Gastroesophageal sphincter (tissue), 3 donors: ENCODE measurements around the gene TRMT61A.

Experiments
- CTCF ChIP-seq, 4 experiments: fragments of 200-600 bp in 2 of 4; fragments of 450-650 bp in 2 of 4; sonication (generic) in 1 of 4; IDR thresholded peaks; one replicate each; pipeline ENCODE4 v1.5.1; 2017 to 2019; ENCODE audit warnings: antibody characterized with exemption in 4 of 4, mild to moderate bottlenecking in 2 of 4, moderate library complexity in 2 of 4
- POLR2A ChIP-seq, 2 donors: fragments of 450-650 bp; IDR thresholded peaks; one replicate each; pipeline ENCODE4 v1.6.1; 2017; ENCODE audit warnings: antibody characterized with exemption in 2 of 2, mild to moderate bottlenecking in 2 of 2, moderate library complexity in 1 of 2
- POLR2AphosphoS5 ChIP-seq: sonication (generic); formaldehyde crosslinking; IDR thresholded peaks from one replicate; pipeline ENCODE4 v1.6.1; 2017; ENCODE audit warnings: antibody characterized with exemption

- TF ChIP-seq POLR2A (IDR thresholded peaks at IDR 0.05) = no peak
- no peak for TF ChIP-seq CTCF (IDR thresholded peaks at IDR 0.05)
- TF ChIP-seq POLR2AphosphoS5 = no peak
Observed at GRCh38 chr14:103548463-103549351, 19.7 kb downstream of the TRMT61A start.
